ENCODE data around the gene IRF2.

IRF2 gene

DNA sequence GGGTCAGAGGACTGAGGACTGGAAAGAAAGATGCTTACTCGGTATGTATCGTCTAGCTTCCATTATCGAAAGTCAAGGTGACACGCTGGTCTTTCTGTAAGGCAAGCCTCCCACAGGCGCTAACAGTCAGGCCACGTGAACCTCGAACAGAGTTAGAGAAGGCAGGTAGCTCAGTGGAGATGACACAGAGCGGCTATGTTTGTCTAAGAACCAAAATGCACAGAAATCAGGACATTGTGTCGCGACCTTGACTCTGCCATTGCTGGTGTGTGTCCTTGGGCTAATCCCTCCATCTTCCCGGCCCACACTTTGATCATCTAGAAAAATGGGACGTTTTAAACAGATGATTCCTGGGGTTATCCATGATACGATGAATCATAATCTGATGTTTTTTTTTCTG, 40.3 kb downstream of the IRF2 start:
- no peak for DNase-seq (ENCODE audit: low read depth, low spot score)
- H3K36me3 ChIP-seq (ENCODE audit: insufficient read depth, low read length), result no peaks in the 10 kb centered on the region
- TF ChIP-seq POLR2AphosphoS5 (IDR thresholded peaks at IDR 0.05; ENCODE audit: borderline replicate concordance, low read depth, low read length), result no peak
- TF ChIP-seq EZH2 (IDR thresholded peaks at IDR 0.05), result no peak
- TF ChIP-seq FOXP2 (optimal IDR thresholded peaks at IDR 0.05; ENCODE audit: control extremely low read depth, extremely low read length, insufficient read depth), result no peak
- no peaks in the 10 kb centered on the region for H3K9me3 ChIP-seq (ENCODE audit: low read depth, low read length)
- H3K27ac ChIP-seq, result no peak overlapping the region
- no peak overlapping the region for H3K9ac ChIP-seq (ENCODE audit: insufficient read length)
- no peak overlapping the region for H3K4me3 ChIP-seq

DNA sequence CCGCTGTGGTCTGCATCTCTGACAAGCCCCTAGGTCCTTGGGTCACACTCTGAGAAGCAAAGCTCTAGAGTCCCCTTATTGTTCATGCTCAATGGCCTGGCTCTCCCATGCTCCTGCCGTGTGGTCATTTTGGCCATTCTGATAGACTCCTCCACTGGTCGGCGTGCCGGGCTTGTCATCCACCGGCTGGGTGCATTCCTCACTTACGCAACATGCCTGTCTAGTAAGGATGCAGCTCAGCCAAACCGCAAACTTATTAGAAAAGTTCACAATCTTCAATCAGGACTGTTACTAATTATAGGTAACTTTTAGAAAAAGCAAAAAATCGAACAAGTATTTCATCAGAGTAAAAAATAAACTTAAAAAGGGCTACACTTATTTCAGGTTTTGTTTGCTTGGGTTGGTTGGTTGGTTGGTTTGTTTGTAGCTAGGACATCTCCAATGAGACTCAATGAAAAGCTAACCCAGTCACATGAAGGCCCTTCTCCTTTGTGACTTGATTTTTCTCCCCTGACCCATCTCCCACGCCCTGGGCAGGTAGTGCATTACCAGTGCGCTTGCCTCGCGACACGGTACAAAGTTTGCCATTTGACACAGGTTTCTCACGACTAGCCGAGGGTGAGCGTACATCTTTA, 41.0 kb downstream of the IRF2 start:
- Histone ChIP-seq H3K36me3 (ENCODE audit: insufficient read depth, low read length) (no peaks in the 10 kb centered on the region), H3K4me3 (no peak overlapping the region), H3K27ac (no peak overlapping the region), H3K9me3 (ENCODE audit: low read depth, low read length) (no peaks in the 10 kb centered on the region), H3K9ac (ENCODE audit: insufficient read length) (no peak overlapping the region)
- TF ChIP-seq EZH2 (IDR thresholded peaks at IDR 0.05) (no peak), POLR2AphosphoS5 (IDR thresholded peaks at IDR 0.05; ENCODE audit: borderline replicate concordance, low read depth, low read length) (no peak), FOXP2 (optimal IDR thresholded peaks at IDR 0.05; ENCODE audit: control extremely low read depth, extremely low read length, insufficient read depth) (no peak)
- DNase-seq (ENCODE audit: low read depth, low spot score), result no peak

DNA sequence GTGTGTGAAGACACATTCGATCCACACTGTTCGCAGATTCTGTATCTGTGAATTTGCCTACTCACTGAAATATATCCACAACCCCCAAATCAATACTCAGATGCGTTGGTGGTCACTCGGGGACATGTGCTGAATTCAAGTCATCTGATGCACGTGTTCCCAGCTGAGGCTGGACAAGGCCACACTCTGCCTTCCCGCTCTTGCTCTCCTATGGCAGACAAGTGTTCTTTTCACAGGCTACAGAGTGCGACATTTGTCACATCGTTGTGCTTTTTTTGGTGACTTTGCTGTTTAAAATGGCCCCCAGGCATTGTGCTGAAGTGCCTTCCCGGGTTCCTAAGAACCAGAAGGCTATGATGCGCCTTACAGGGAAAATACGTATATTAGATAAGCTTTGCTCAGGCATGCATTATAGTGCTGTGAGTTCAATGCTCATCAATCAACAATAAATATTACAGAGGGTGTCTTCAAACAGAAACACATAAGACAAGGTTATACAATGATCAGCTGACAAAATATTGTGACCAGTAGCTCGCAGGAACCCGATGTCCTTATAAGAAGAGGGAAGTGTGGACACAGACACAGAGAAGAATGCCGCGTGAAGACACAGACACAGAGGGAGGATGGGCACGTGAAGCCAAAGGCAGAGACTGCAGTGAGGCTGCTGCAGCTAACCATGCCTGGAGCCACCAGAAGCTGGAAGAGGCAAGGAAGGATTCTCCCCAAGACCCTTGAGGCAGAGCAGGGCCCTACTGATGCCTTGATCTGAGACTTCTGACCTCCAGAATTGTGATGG, 42.0 kb downstream of the IRF2 start:
- Histone ChIP-seq H3K4me3 (no peak overlapping the region), H3K9me3 (ENCODE audit: low read depth, low read length) (no peaks in the 10 kb centered on the region), H3K27ac (no peak overlapping the region), H3K9ac (ENCODE audit: insufficient read length) (no peak overlapping the region), H3K36me3 (ENCODE audit: insufficient read depth, low read length) (no peaks in the 10 kb centered on the region)
- DNase-seq (ENCODE audit: low read depth, low spot score), result no peak
- no peak for TF ChIP-seq POLR2AphosphoS5 (IDR thresholded peaks at IDR 0.05; ENCODE audit: borderline replicate concordance, low read depth, low read length)
- no peak for TF ChIP-seq FOXP2 (optimal IDR thresholded peaks at IDR 0.05; ENCODE audit: control extremely low read depth, extremely low read length, insufficient read depth)
- no peak for TF ChIP-seq EZH2 (IDR thresholded peaks at IDR 0.05)

DNA sequence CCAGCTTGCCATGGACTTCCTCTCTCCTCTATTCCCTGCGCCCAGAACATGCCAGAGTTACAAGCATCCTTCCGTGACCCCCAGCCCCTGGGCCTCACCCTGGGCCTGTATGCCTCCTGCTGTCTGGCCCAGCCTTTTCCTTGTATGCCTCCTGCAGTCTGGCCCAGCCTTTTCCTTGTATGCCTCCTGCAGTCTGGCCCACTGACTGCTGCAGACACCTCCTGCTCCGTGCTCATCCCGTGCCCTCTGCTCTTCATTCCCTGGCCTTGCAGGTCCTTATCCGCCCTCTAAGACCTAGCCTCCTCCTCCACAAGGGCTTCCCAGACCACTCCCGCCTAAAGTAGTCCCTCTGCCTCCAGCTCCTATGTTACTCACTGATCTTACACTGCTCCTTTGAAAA, 44.2 kb downstream of the IRF2 start:
- Histone ChIP-seq H3K9me3 (ENCODE audit: low read depth, low read length) (no peaks in the 10 kb centered on the region), H3K27ac (no peak overlapping the region), H3K36me3 (ENCODE audit: insufficient read depth, low read length) (no peaks in the 10 kb centered on the region), H3K4me3 (no peak overlapping the region), H3K9ac (ENCODE audit: insufficient read length) (no peak overlapping the region)
- no peak for TF ChIP-seq POLR2AphosphoS5 (IDR thresholded peaks at IDR 0.05; ENCODE audit: borderline replicate concordance, low read depth, low read length)
- no peak for TF ChIP-seq EZH2 (IDR thresholded peaks at IDR 0.05)
- no peak for TF ChIP-seq FOXP2 (optimal IDR thresholded peaks at IDR 0.05; ENCODE audit: control extremely low read depth, extremely low read length, insufficient read depth)
- no peak for DNase-seq (ENCODE audit: low read depth, low spot score)

DNA sequence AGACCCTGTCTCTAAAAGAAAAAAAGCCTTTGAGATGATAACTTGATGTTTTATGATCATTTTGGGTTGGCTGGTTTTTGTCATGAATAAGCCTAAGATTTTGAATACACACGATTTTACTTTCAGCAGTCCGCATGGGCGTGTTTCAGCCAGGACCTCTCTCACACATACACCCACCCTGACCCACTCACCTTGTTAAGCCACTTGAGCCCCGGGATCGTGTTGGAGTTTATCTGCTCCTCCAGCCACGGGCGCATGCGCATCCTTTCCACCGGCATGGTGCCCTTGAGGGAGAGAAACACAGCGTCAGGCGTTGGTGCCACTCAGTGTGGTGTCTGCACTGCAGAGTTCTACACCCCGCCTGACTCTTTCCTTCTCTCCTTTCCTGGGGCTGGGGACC, 45.6 kb downstream of the IRF2 start:
- no peak overlapping the region for H3K9ac ChIP-seq (ENCODE audit: insufficient read length)
- no peak for TF ChIP-seq FOXP2 (optimal IDR thresholded peaks at IDR 0.05; ENCODE audit: control extremely low read depth, extremely low read length, insufficient read depth)
- no peak for TF ChIP-seq EZH2 (IDR thresholded peaks at IDR 0.05)
- no peak for TF ChIP-seq POLR2AphosphoS5 (IDR thresholded peaks at IDR 0.05; ENCODE audit: borderline replicate concordance, low read depth, low read length)
- no peak overlapping the region for H3K27ac ChIP-seq
- no peak overlapping the region for H3K4me3 ChIP-seq
- H3K9me3 ChIP-seq (ENCODE audit: low read depth, low read length), result no peaks in the 10 kb centered on the region
- no peak for DNase-seq (ENCODE audit: low read depth, low spot score)
- no peaks in the 10 kb centered on the region for H3K36me3 ChIP-seq (ENCODE audit: insufficient read depth, low read length)

GRCh38 chr4:184427687-184428086, 46.7 kb downstream of the IRF2 start:
- Histone ChIP-seq H3K4me3 (no peak overlapping the region), H3K9ac (ENCODE audit: insufficient read length) (no peak overlapping the region), H3K9me3 (ENCODE audit: low read depth, low read length) (no peaks in the 10 kb centered on the region), H3K36me3 (ENCODE audit: insufficient read depth, low read length) (no peaks in the 10 kb centered on the region), H3K27ac (no peak overlapping the region)
- no peak for DNase-seq (ENCODE audit: low read depth, low spot score)
- TF ChIP-seq EZH2 (IDR thresholded peaks at IDR 0.05) (no peak), FOXP2 (optimal IDR thresholded peaks at IDR 0.05; ENCODE audit: control extremely low read depth, extremely low read length, insufficient read depth) (no peak), POLR2AphosphoS5 (IDR thresholded peaks at IDR 0.05; ENCODE audit: borderline replicate concordance, low read depth, low read length) (no peak)

GRCh38 chr4:184427093-184427492, 47.3 kb downstream of the IRF2 start:
- DNase-seq (ENCODE audit: low read depth, low spot score), result no peak
- TF ChIP-seq POLR2AphosphoS5 (IDR thresholded peaks at IDR 0.05; ENCODE audit: borderline replicate concordance, low read depth, low read length) (no peak), FOXP2 (optimal IDR thresholded peaks at IDR 0.05; ENCODE audit: control extremely low read depth, extremely low read length, insufficient read depth) (no peak), EZH2 (IDR thresholded peaks at IDR 0.05) (no peak)
- Histone ChIP-seq H3K36me3 (ENCODE audit: insufficient read depth, low read length) (no peaks in the 10 kb centered on the region), H3K9ac (ENCODE audit: insufficient read length) (no peak overlapping the region), H3K27ac (no peak overlapping the region), H3K4me3 (no peak overlapping the region), H3K9me3 (ENCODE audit: low read depth, low read length) (no peaks in the 10 kb centered on the region)

GRCh38 chr4:184424993-184425758, 49.2 kb downstream of the IRF2 start:
- TF ChIP-seq FOXP2 (optimal IDR thresholded peaks at IDR 0.05; ENCODE audit: control extremely low read depth, extremely low read length, insufficient read depth) (no peak), EZH2 (IDR thresholded peaks at IDR 0.05) (no peak), POLR2AphosphoS5 (IDR thresholded peaks at IDR 0.05; ENCODE audit: borderline replicate concordance, low read depth, low read length) (no peak)
- H3K9me3 ChIP-seq (ENCODE audit: low read depth, low read length), result no peaks in the 10 kb centered on the region
- H3K4me3 ChIP-seq, result no peak overlapping the region
- H3K9ac ChIP-seq (ENCODE audit: insufficient read length), result no peak overlapping the region
- no peaks in the 10 kb centered on the region for H3K36me3 ChIP-seq (ENCODE audit: insufficient read depth, low read length)
- no peak for DNase-seq (ENCODE audit: low read depth, low spot score)
- no peak overlapping the region for H3K27ac ChIP-seq

Data from SK-N-MC (cell line).